HepG2 (cell line): ENCODE data around the gene SIAH2. TPM values are rescaled to one million over a fixed set of nuclear protein-coding genes. Genes with fewer than 3 reads are reported as not detected.
A peak's percentile ranks its signal among the peaks of the same experiment; 100 is the strongest.

Experiments
- AFF4 ChIP-seq: sonication (generic); formaldehyde crosslinking; IDR thresholded peaks from 2 replicates; pipeline ENCODE4 v1.4.0; 2020; ENCODE audit warnings: missing genetic modification reagents
- GATAD1 ChIP-seq: IDR thresholded peaks from 2 replicates; pipeline ENCODE4 v1.6.1; 2016; ENCODE audit warnings: missing genetic modification reagents, missing compliant biosample characterization
- NCOR1 ChIP-seq: fragments of 200-600 bp; sonication (generic); IDR thresholded peaks from 2 replicates; pipeline ENCODE4 v1.7.0; 2017; ENCODE audit warnings: antibody characterized with exemption, low read length, borderline replicate concordance
- SALL1 ChIP-seq: sonication (generic); formaldehyde crosslinking; IDR thresholded peaks from 2 replicates; pipeline ENCODE4 v1.8.0; 2022; ENCODE audit warnings: mild to moderate bottlenecking, missing genetic modification reagents
- SP5 ChIP-seq: IDR thresholded peaks from 2 replicates; pipeline ENCODE4 v1.6.1; 2016; ENCODE audit warnings: low read depth, borderline replicate concordance
- SSRP1 ChIP-seq: IDR thresholded peaks from 2 replicates; pipeline ENCODE4 v1.6.1; 2016; ENCODE audit warnings: control low read depth
- ZEB1 ChIP-seq: IDR thresholded peaks from 2 replicates; pipeline ENCODE4 v1.6.1; 2012; ENCODE audit warnings: mild to moderate bottlenecking, low read depth, inconsistent platforms; ENCODE audit not compliant: insufficient replicate concordance
- ZFP82 ChIP-seq: sonication (generic); formaldehyde crosslinking; IDR thresholded peaks from 2 replicates; pipeline ENCODE4 v1.5.1; 2020; ENCODE audit warnings: mild to moderate bottlenecking, missing genetic modification reagents, borderline replicate concordance
- ZNF451 ChIP-seq: sonication (generic); formaldehyde crosslinking; IDR thresholded peaks from 2 replicates; pipeline ENCODE4 v1.5.0; 2020; ENCODE audit warnings: mild to moderate bottlenecking, missing genetic modification reagents
- ZNF563 ChIP-seq: sonication (generic); formaldehyde crosslinking; IDR thresholded peaks from 2 replicates; pipeline ENCODE4 v1.8.0; 2022; ENCODE audit warnings: mild to moderate bottlenecking, moderate library complexity, missing genetic modification reagents
- polyA plus RNA-seq, 8 experiments: library from polyadenylated mRNA; depleted of rRNA in 3 of 8; stranded (reverse) in 7 of 8; unstranded in 1 of 8; fragments of >200 nt; fragmentation: Illumina TruSeq in 4 of 8; extraction: Trizol in 4 of 8; gene quantifications; 2 replicates each; pipeline versions ENCODE4 v1.2.1 to v1.2.3, GENCODE V29; 2011 to 2016; ENCODE audit warnings: low read depth in 4 of 8, missing spikeins in 1 of 8, mixed read lengths in 1 of 8; ENCODE audit not compliant: insufficient read depth in 1 of 8
- total RNA-seq, 5 experiments: library from RNA; depleted of rRNA; stranded (reverse); fragments of >200 nt; fragmentation: Illumina TruSeq; extraction: Trizol; gene quantifications; 2 replicates each; pipeline ENCODE4 v1.2.3, GENCODE V29; 2016; ENCODE audit warnings: low read depth in 1 of 5
- TF ChIP-seq, protein P1 (sequence below): sonication (generic); formaldehyde crosslinking; IDR thresholded peaks from 2 replicates; pipeline ENCODE4 v1.5.1; 2020; ENCODE audit warnings: missing genetic modification reagents, mild to moderate bottlenecking, borderline replicate concordance

The SIAH2 gene
- total and polyA plus RNA-seq, 2 of the 13 experiments (the other 11 are each of a cell fraction or from before 2014, with no cell fraction given): 71.8 to 117 TPM

DNA sequence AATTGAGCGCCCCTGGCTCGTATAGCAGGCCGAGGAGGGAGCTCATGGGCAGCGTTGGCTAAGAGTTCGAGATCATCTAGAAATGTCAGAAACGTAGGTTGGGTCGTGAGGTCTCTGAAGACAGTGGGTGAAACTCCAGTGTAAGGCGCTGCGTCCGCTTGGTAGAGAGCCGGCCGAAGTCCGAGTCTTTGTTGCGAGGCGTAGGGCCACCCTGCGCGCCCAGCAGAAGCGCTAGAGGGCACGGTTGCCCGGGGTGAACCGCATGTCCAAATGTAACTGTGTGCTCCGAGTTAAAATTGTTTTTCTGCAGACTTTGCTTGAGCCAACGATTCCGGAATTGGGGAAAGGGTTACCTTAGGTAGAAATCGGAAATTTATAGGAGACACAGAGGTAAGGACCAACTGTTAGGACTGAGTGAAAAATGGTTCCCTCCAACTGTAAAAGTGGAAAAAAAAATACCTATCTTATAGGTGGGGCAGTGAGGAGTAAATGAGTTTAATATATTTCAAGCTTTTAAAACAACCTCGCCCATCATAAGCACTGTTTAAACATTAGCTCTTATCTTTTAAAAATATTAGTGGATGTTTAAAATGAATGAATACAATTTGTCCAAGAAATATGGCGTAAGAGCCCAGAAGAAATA is 993 bp upstream of the SIAH2 start (continued):
- TF ChIP-seq AFF4 (CRISPR knock-in tag) (peak; percentile 78; the same call in 1 of the 2 replicates), ZNF451 (CRISPR knock-in tag) (no peak), ZEB1 (no peak), SSRP1 (no peak), SP5 (CRISPR knock-in tag) (no peak), GATAD1 (no peak; the same call in 1 of the 2 replicates), ZNF563 (CRISPR knock-in tag) (0 out of 2 replicates have a peak, but pooled peaks have one; percentile 8), NCOR1 (0 out of 2 replicates have a peak, but pooled peaks have one; percentile 18), SALL1 (CRISPR knock-in tag) (peak; percentile 72), ZFP82 (CRISPR knock-in tag) (no peak; the same call in 1 of the 2 replicates)
- TF ChIP-seq, protein P1, sequence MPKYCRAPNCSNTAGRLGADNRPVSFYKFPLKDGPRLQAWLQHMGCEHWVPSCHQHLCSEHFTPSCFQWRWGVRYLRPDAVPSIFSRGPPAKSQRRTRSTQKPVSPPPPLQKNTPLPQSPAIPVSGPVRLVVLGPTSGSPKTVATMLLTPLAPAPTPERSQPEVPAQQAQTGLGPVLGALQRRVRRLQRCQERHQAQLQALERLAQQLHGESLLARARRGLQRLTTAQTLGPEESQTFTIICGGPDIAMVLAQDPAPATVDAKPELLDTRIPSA: peak; percentile 59; the same call in 1 of the 2 replicates
